ENCODE results near the gene SELENOS.

The SELENOS gene, protein sequence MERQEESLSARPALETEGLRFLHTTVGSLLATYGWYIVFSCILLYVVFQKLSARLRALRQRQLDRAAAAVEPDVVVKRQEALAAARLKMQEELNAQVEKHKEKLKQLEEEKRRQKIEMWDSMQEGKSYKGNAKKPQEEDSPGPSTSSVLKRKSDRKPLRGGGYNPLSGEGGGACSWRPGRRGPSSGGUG

DNA sequence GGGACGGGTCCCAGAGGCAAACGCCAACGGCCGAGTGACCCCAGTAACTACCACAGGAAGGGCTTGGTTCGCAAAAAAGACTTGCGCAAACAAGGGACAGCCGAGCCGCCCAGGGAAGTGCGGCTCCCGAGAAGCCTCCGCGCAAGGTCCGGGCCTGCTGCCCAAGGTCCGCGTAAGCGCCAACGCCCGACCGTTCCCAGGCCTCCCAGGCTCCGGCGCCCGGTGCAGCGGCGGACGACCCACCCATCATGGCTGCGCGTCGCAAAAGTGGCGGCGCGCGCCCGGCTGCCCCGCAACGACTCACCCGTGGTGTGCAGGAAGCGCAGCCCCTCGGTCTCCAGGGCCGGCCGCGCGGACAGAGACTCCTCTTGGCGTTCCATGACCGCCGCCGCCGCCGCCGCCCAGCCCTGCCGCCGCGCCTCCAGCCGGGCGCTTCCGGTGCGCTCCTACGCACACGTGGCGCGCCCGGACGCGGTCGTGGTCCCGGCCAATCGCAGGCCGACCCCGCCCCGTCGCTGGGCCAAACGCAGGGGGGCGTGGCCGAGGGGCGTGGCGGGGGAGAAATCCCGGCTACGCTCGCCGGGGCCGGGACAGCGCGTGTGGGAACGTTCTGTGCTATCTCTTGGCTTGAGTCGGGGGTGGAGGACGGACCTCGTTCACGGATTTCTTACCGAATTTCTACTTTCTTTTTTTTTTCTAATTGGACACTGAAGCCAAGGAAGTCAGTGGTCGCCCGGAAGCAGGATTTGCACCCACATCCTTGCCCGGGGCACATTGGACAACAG lies at the start of gene SELENOS:
TSS of gene SELENOS (minus strand) at position 448 of the 785 bp plus-strand sequence. CDS start at position 380, 68 bp downstream.
- TF ChIP-seq, protein P1, sequence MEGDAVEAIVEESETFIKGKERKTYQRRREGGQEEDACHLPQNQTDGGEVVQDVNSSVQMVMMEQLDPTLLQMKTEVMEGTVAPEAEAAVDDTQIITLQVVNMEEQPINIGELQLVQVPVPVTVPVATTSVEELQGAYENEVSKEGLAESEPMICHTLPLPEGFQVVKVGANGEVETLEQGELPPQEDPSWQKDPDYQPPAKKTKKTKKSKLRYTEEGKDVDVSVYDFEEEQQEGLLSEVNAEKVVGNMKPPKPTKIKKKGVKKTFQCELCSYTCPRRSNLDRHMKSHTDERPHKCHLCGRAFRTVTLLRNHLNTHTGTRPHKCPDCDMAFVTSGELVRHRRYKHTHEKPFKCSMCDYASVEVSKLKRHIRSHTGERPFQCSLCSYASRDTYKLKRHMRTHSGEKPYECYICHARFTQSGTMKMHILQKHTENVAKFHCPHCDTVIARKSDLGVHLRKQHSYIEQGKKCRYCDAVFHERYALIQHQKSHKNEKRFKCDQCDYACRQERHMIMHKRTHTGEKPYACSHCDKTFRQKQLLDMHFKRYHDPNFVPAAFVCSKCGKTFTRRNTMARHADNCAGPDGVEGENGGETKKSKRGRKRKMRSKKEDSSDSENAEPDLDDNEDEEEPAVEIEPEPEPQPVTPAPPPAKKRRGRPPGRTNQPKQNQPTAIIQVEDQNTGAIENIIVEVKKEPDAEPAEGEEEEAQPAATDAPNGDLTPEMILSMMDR (IDR thresholded peaks at IDR 0.05; ENCODE audit: low read depth, low read length), result no peak
- peak within 1 kb of the TSS; percentile 98 for H3K4me3 ChIP-seq (ENCODE audit: low read depth, low read length)

DNA sequence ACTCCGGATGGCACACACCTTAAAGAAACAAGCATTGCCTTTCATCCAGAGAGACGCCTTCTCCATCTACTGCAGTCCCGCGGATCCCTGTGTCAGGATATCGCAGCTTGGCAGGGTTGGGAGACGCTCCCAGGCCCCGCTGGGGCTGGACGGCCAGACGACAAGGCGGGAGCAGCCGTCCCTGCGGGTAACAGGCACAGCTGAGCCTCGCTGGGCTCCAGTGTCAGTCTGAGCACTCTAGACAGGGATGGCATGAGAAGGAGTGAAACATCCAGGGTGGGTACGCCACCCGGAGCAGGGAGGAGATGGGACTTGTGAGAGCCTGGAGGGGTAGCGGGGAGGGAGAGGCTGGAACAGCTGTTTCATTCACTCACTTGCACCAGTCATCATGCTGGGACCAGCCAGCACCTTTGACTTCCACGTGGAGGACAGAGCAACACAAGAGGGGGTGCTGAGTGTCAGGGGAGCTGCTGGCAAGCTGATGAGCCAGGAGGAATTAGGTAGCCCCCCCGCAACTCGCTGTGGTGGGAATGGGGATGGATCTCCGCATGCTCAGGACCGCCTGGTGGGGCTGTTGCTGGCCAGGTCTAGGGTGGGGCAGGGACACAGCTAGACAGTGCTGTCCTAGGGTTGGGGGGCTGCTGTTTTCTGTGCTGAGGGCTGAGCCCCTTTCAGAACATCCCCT lies 49.3 kb upstream of the SELENOS start:
- TF ChIP-seq, protein P1 (IDR thresholded peaks at IDR 0.05; ENCODE audit: low read depth, low read length), result no peak
- H3K4me3 ChIP-seq (ENCODE audit: low read depth, low read length), result no peak overlapping the region

DNA sequence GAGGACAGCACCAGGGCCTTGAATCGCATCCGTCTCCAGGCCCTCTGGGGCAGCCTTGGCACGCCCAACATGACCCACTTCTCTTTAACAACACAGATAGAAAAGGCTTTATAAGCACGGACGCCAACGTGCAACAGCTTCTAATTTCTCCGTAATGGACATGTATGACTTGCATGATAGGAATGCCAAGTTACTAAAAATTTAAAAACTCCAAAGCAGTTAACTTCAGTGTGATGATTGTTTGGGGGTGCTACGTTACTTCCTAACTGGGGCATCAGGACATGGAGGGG lies 48.7 kb upstream of the SELENOS start:
- TF ChIP-seq, protein P1 (IDR thresholded peaks at IDR 0.05; ENCODE audit: low read depth, low read length), result no peak
- no peak overlapping the region for H3K4me3 ChIP-seq (ENCODE audit: low read depth, low read length)

DNA sequence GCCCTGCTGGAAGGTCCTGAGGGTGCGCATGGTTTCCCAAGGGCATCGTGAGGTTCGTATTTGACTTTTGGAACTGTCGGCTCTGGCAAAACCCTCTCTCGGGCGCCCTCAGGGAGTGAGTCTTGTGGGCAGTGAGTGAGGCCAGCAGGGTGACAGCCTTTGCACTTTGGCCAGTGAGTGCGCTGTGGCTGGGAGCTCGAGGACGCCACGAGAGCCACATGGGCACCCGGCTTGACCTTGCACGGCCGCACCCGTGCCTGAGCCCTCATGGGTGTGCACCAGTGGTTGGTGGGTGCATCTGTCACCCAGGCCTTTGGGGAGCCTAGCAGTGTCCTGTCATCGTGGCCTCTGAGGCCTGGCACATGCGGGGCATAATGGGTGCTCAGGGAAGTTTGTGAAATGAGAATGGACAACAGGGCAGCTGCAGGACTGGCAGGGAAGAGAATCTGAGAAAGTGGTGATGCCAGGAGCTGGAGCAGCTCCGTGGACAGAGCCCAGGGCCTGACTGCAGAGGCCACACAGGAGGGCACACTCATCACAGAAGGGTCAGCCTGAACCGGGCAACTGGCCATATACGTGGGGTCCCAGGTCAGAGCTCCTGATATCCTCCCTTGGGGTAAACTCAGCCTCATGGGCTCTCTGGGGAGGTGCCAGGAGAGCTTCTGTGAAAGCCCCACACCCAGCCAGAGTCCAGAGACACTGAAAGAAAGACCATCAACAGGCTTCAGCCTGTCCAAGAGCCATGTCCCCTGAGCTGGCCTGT lies 48.2 kb upstream of the SELENOS start:
- H3K4me3 ChIP-seq (ENCODE audit: low read depth, low read length), result no peak overlapping the region
- TF ChIP-seq, protein P1 (IDR thresholded peaks at IDR 0.05; ENCODE audit: low read depth, low read length), result no peak

DNA sequence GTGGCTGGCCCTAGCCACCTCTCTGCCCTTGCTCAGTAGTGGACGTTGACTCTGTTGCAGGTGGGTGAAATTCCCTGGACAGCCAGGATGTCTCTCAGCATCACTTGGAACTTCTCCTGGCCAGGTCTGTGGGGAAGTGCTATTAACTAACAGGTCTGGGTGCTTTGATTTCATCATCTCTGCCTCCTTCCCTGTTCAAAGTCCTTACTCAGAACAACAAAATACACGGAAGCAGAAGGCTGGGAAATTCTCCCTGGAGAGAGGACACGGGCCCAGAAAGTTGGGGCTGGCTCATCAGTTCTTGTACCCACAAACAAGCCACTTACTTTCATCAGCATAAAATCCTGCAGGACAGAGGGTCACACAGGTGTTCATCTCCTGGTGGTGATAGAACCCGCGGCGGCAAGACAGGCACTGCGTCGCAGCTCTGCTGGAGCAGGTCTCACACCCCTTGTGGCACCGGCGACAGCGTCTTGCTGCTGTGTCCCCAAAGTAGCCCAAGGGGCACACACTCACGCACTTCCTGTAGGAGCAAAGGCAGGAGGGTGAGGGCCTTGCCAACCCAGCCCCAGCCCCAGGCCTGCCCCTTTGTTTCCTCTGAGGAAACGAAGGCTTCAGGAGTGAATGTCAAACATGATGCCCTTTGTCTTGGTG lies 47.4 kb upstream of the SELENOS start:
- TF ChIP-seq, protein P1 (IDR thresholded peaks at IDR 0.05; ENCODE audit: low read depth, low read length), result no peak

DNA sequence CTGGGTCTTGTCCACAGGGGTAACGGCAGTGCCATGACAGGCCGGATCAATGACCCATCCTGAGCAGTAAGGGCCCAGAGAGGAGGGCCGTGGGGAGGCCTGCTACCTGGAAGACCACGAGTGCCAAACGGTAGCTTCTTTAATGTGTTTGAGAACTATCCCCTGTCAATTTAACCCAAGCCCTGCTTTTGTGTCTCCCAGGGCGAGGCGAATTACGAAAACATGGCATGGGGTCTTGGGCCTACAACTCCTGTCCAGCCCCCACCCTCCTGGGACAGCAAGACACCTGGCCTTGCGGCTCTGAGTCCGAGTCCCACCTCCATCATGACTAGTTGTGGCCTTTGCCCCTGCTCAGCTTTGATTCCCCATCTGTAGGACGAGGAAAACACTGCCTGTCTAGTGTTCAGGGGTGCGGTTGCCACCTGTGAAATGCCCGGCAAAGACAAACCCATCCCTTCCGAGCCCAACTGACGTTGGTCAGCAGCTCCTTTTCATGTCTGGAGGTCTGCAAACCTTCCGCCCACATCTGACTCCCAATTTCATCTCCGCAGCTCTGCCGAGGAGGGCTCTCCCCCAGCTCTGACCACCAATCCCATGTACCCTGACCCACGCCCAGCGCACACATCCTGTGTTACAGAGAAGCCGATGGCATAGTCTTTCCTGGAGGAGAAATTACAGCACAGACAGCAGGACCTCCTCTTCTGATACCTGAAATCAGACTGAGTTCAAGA lies 46.7 kb upstream of the SELENOS start:
- TF ChIP-seq, protein P1 (IDR thresholded peaks at IDR 0.05; ENCODE audit: low read depth, low read length), result no peak

More for the DNA sequence above, 47.4 kb upstream of the SELENOS start:
- no peak overlapping the region for H3K4me3 ChIP-seq (ENCODE audit: low read depth, low read length)

More for the DNA sequence above, 46.7 kb upstream of the SELENOS start:
- H3K4me3 ChIP-seq (ENCODE audit: low read depth, low read length), result no peak overlapping the region
